IMR-90 (cell line): ENCODE measurements around the gene ECPAS. TPM values are rescaled to one million over a fixed set of nuclear protein-coding genes. Genes with fewer than 3 reads are reported as not detected.

Source experiments
- ATAC-seq: fragments of 200-7000 bp; cut with Tn5 transposase; 2 replicates; pipeline ENCODE4 v1.9.1; 2020; ENCODE audit warnings: low read depth, mild to moderate bottlenecking, moderate library complexity
- BruUV-seq: library from RNA; stranded (reverse); fragments of 400-500 nt; replicated peaks from 2 replicates; lab custom pipeline; 2021; lab: Mats Ljungman, UMichigan
- CTCF ChIA-PET: fragments of 300-600 bp; formaldehyde crosslinking; extraction: SDS; loops from one replicate; lab custom pipeline; 2021; ENCODE audit warnings: antibody characterized with exemption; lab: Yijun Ruan, JAX
- POLR2A ChIA-PET: fragments of 300-600 bp; sonication (Branson Sonifier 250); formaldehyde crosslinking; loops from one replicate; lab custom pipeline; 2022; ENCODE audit warnings: antibody characterized with exemption; ENCODE audit not compliant: unreplicated experiment; lab: Charles Lee
- DNase-seq: peaks from one replicate; pipeline ENCODE4 v3.0.0; 2013
- H2AFZ ChIP-seq: replicated peaks from 2 replicates; pipeline ENCODE3; 2013; ENCODE audit warnings: low read length, mild to moderate bottlenecking; ENCODE audit not compliant: poor library complexity
- H2AK5ac ChIP-seq: 2 replicates; pipeline ENCODE4 v1.6.1; 2013; ENCODE audit warnings: low read depth, low read length, inconsistent platforms
- H2AK9ac ChIP-seq: replicated peaks from 2 replicates; pipeline ENCODE3; 2013; ENCODE audit warnings: mild to moderate bottlenecking, low read depth, low read length, moderate library complexity; ENCODE audit not compliant: poor library complexity
- H2BK120ac ChIP-seq: 2 replicates; pipeline ENCODE4 v1.6.1; 2013; ENCODE audit warnings: low read depth, low read length, inconsistent platforms
- H2BK15ac ChIP-seq: 3 replicates; pipeline ENCODE4 v1.6.1; 2013; ENCODE audit warnings: low read depth, low read length, inconsistent platforms
- H2BK20ac ChIP-seq: 2 replicates; pipeline ENCODE4 v1.6.1; 2013; ENCODE audit warnings: low read depth, mild to moderate bottlenecking, inconsistent platforms, low read length, moderate library complexity
- H2BK5ac ChIP-seq: 2 replicates; pipeline ENCODE4 v1.6.1; 2013; ENCODE audit warnings: mild to moderate bottlenecking, low read depth, low read length, inconsistent platforms; ENCODE audit not compliant: poor library complexity, severe bottlenecking
- H3K14ac ChIP-seq: replicated peaks from 2 replicates; pipeline ENCODE4 v1.6.1; 2013; ENCODE audit warnings: low read depth, low read length, inconsistent platforms
- H3K18ac ChIP-seq: 2 replicates; pipeline ENCODE4 v1.6.1; 2013; ENCODE audit warnings: low read depth, low read length, control low read depth
- H3K23ac ChIP-seq: 2 replicates; pipeline ENCODE4 v1.6.1; 2013; ENCODE audit warnings: low read depth, low read length, inconsistent platforms
- H3K27ac ChIP-seq: 2 replicates; pipeline ENCODE4 v1.5.1; 2013; ENCODE audit warnings: mild to moderate bottlenecking, control low read depth, low read length; ENCODE audit not compliant: insufficient read depth
- H3K27me3 ChIP-seq: 2 replicates; pipeline ENCODE4 v1.6.1; 2013; ENCODE audit warnings: low read length; ENCODE audit not compliant: control insufficient read depth, insufficient read depth
- H3K36me3 ChIP-seq: 2 replicates; pipeline ENCODE4 v1.6.1; 2013; ENCODE audit warnings: low read length, mixed read lengths; ENCODE audit not compliant: control insufficient read depth, insufficient read depth
- H3K4ac ChIP-seq: 2 replicates; pipeline ENCODE4 v1.6.1; 2013; ENCODE audit warnings: low read depth, low read length, inconsistent platforms
- H3K4me1 ChIP-seq: 2 replicates; pipeline ENCODE4 v1.6.1; 2013; ENCODE audit warnings: low read length, mixed read lengths; ENCODE audit not compliant: control insufficient read depth, insufficient read depth
- H3K4me2 ChIP-seq: 2 replicates; pipeline ENCODE4 v1.6.1; 2013; ENCODE audit warnings: low read depth, mild to moderate bottlenecking, control low read depth, low read length, moderate library complexity
- H3K4me3 ChIP-seq: 2 replicates; pipeline ENCODE4 v1.5.1; 2013; ENCODE audit warnings: low read depth, mild to moderate bottlenecking, control low read depth, low read length, moderate library complexity; ENCODE audit not compliant: insufficient read depth
- H3K56ac ChIP-seq: 2 replicates; pipeline ENCODE4 v1.6.1; 2013; ENCODE audit warnings: low read length, inconsistent platforms; ENCODE audit not compliant: insufficient read depth; ENCODE audit errors: extremely low read depth
- H3K79me1 ChIP-seq, 2 experiments: 2 replicates each; pipeline ENCODE4 v1.6.1; 2013; ENCODE audit warnings: low read length in 2 of 2, inconsistent platforms in 1 of 2, low read depth in 1 of 2
- H3K9ac ChIP-seq: 2 replicates; pipeline ENCODE4 v1.6.1; 2013; ENCODE audit warnings: low read depth, low read length, control low read depth
- H3K9me1 ChIP-seq: 2 replicates; pipeline ENCODE4 v1.6.1; 2013; ENCODE audit warnings: low read length, inconsistent platforms; ENCODE audit not compliant: insufficient read depth
- H3K9me3 ChIP-seq: 2 replicates; pipeline ENCODE4 v1.6.1; 2013; ENCODE audit warnings: low read length; ENCODE audit not compliant: control insufficient read depth, insufficient read depth
- H4K20me1 ChIP-seq: 2 replicates; pipeline ENCODE4 v1.6.1; 2013; ENCODE audit warnings: low read length, inconsistent platforms; ENCODE audit not compliant: insufficient read depth
- H4K5ac ChIP-seq: 2 replicates; pipeline ENCODE4 v1.6.1; 2013; ENCODE audit warnings: mild to moderate bottlenecking, low read depth, low read length, control low read depth
- H4K8ac ChIP-seq, 2 experiments: 2 replicates each; pipeline ENCODE4 v1.6.1; 2013; ENCODE audit warnings: low read depth in 2 of 2, low read length in 2 of 2, control low read depth in 1 of 2, inconsistent platforms in 1 of 2
- H4K91ac ChIP-seq: 2 replicates; pipeline ENCODE4 v1.6.1; 2013; ENCODE audit warnings: low read depth, low read length, inconsistent platforms; ENCODE audit not compliant: insufficient read depth
- CEBPB ChIP-seq: IDR thresholded peaks from 2 replicates; pipeline ENCODE4 v1.6.1; 2012; ENCODE audit warnings: low read depth, low read length, improper control_type of control experiment
- MAZ ChIP-seq: IDR thresholded peaks from 2 replicates; pipeline ENCODE4 v1.6.1; 2012; ENCODE audit warnings: low read depth, mild to moderate bottlenecking, low read length, improper control_type of control experiment, moderate library complexity, borderline replicate concordance
- MXI1 ChIP-seq: IDR thresholded peaks from 2 replicates; pipeline ENCODE4 v1.6.1; 2012; ENCODE audit warnings: low read depth, mild to moderate bottlenecking, low read length, moderate library complexity, borderline replicate concordance
- NFE2L2 ChIP-seq: fragments of 150-350 bp; IDR thresholded peaks from 2 replicates; pipeline ENCODE4 v1.6.1; 2016; ENCODE audit warnings: low read depth, mild to moderate bottlenecking, low read length
- POLR2A ChIP-seq: IDR thresholded peaks from 2 replicates; pipeline ENCODE4 v1.6.1; 2012; ENCODE audit warnings: mild to moderate bottlenecking, low read depth, low read length
- RAD21 ChIP-seq: IDR thresholded peaks from 2 replicates; pipeline ENCODE4 v1.6.1; 2012; ENCODE audit warnings: low read length, improper control_type of control experiment
- RCOR1 ChIP-seq: IDR thresholded peaks from 2 replicates; pipeline ENCODE4 v1.6.1; 2012; ENCODE audit warnings: mild to moderate bottlenecking, low read length, improper control_type of control experiment; ENCODE audit not compliant: insufficient replicate concordance
- RFX5 ChIP-seq: IDR thresholded peaks from 2 replicates; pipeline ENCODE4 v1.8.0; 2012; ENCODE audit warnings: low read depth, mild to moderate bottlenecking, low read length, moderate library complexity
- SMC3 ChIP-seq: fragments of 150-350 bp; IDR thresholded peaks from 2 replicates; pipeline ENCODE4 v1.6.1; 2016; ENCODE audit warnings: low read depth, mild to moderate bottlenecking, antibody characterized with exemption, low read length, moderate library complexity
- WGBS, 2 experiments: methylation state at CpG; one replicate each; pipeline versions ENCODE4 v1.1.5 to v1.1.7; 2013; ENCODE audit warnings: missing lambda C conversion rate in 2 of 2; ENCODE audit not compliant: insufficient read length in 1 of 2; ENCODE audit errors: extremely low coverage in 2 of 2; 5-methylcytosine and 5-hydroxymethylcytosine counted together
- dilution Hi-C: fragments of 300-500 bp; cut with HindIII; formaldehyde crosslinking; loops from one replicate; pipeline ENCODE4 v1.14.3; 2018; ENCODE audit warnings: low sequenced_read_pairs; ENCODE audit not compliant: unreplicated experiment
- in situ Hi-C: fragments of 300-500 bp; cut with MboI; formaldehyde crosslinking; loops from 3 replicates; pipeline ENCODE4 v1.14.3; 2019; ENCODE audit warnings: low sequenced_read_pairs, inconsistent platforms, mixed read lengths
- intact Hi-C: fragments of 100-400 bp; cut with micrococcal nuclease; formaldehyde crosslinking; loops from 2 replicates; pipeline ENCODE4 v1.10.0; 2022
- polyA plus RNA-seq, 3 experiments: library from polyadenylated mRNA; depleted of rRNA; stranded (reverse); fragments of >200 nt; gene quantifications; 2 replicates each; pipeline ENCODE4 v1.2.3, GENCODE V29; 2012; ENCODE audit warnings: low replicate concordance in 1 of 3
- total RNA-seq: library from RNA; depleted of rRNA; stranded (reverse); fragments of >200 nt; gene quantifications from 2 replicates; pipeline ENCODE4 v1.2.3, GENCODE V29; 2012
- TF ChIP-seq, protein P1 (sequence below): fragments of 150-350 bp; IDR thresholded peaks from 2 replicates; pipeline ENCODE4 v1.6.1; 2017; ENCODE audit warnings: mild to moderate bottlenecking, antibody characterized with exemption, low read length, low read depth
- TF ChIP-seq, protein P2 (sequence below): fragments of 150-350 bp; IDR thresholded peaks from 2 replicates; pipeline ENCODE4 v1.6.1; 2016; ENCODE audit warnings: low read depth, mild to moderate bottlenecking, low read length, moderate library complexity, borderline replicate concordance
- TF ChIP-seq, protein P3 (sequence below): conservative IDR thresholded peaks from 2 replicates; pipeline ENCODE4 v1.5.1; 2012; ENCODE audit warnings: mild to moderate bottlenecking, low read depth, low read length, improper control_type of control experiment

Gene ECPAS
- total and polyA plus RNA-seq, 2 of the 4 experiments (the other 2 are of a cell fraction) = 20.1 to 54.8 TPM

- H4K5ac ChIP-seq = no peak overlapping the region
- H2BK20ac ChIP-seq = no peak overlapping the region
- no peak overlapping the region for H3K4me2 ChIP-seq
- ChIA-PET POLR2A (no interaction called here), CTCF (no interaction called here)
- ATAC-seq (no peak), DNase-seq (no peak)
- intact Hi-C loops = no loop called here
- H3K9ac ChIP-seq = no peak overlapping the region
- H3K9me1 ChIP-seq = no peaks in the 10 kb centered on the region
- H3K9me3 ChIP-seq = no peaks in the 10 kb centered on the region
- H3K79me1 ChIP-seq = peaks cover 0 to 8% of the 10 kb centered on the region in 2 experiments; a peak in 2 of 4 replicates
- H3K4ac ChIP-seq = no peak overlapping the region
- no peak overlapping the region for H2AFZ ChIP-seq
- no peaks in the 10 kb centered on the region for H3K27me3 ChIP-seq
- no peak overlapping the region for H3K56ac ChIP-seq
- H3K4me1 ChIP-seq = no peaks in the 10 kb centered on the region; the same call in 1 of the 2 replicates
- no peaks in the 10 kb centered on the region for H4K20me1 ChIP-seq
- peaks cover 21% of the 10 kb centered on the region for H3K36me3 ChIP-seq
- no CpG with 5 or more reads among the region's 3 CpGs for WGBS, 2 experiments
- no peak overlapping the region for H2AK9ac ChIP-seq
- no peak overlapping the region for H3K18ac ChIP-seq
- H2AK5ac ChIP-seq = no peak overlapping the region
- H3K23ac ChIP-seq = no peak overlapping the region
- no peak overlapping the region for H3K4me3 ChIP-seq
- no peak overlapping the region for H2BK5ac ChIP-seq
- no TSS peak for BruUV-seq
- H4K8ac ChIP-seq = no peak overlapping the region
- no peak overlapping the region for H3K14ac ChIP-seq
- in situ Hi-C loops = no loop called here
- H3K27ac ChIP-seq = no peak overlapping the region
- H2BK15ac ChIP-seq = no peak overlapping the region
- dilution Hi-C loops = no loop called here
- H2BK120ac ChIP-seq = no peak overlapping the region
- TF ChIP-seq, protein P1, sequence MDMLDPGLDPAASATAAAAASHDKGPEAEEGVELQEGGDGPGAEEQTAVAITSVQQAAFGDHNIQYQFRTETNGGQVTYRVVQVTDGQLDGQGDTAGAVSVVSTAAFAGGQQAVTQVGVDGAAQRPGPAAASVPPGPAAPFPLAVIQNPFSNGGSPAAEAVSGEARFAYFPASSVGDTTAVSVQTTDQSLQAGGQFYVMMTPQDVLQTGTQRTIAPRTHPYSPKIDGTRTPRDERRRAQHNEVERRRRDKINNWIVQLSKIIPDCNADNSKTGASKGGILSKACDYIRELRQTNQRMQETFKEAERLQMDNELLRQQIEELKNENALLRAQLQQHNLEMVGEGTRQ = no peak
- TF ChIP-seq RCOR1 = no peak
- no peak for TF ChIP-seq MAZ
- no peak for TF ChIP-seq RFX5
- TF ChIP-seq, protein P2, sequence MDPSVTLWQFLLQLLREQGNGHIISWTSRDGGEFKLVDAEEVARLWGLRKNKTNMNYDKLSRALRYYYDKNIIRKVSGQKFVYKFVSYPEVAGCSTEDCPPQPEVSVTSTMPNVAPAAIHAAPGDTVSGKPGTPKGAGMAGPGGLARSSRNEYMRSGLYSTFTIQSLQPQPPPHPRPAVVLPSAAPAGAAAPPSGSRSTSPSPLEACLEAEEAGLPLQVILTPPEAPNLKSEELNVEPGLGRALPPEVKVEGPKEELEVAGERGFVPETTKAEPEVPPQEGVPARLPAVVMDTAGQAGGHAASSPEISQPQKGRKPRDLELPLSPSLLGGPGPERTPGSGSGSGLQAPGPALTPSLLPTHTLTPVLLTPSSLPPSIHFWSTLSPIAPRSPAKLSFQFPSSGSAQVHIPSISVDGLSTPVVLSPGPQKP = no peak
- TF ChIP-seq CEBPB = no peak
- TF ChIP-seq MXI1 = no peak
- TF ChIP-seq, protein P3, sequence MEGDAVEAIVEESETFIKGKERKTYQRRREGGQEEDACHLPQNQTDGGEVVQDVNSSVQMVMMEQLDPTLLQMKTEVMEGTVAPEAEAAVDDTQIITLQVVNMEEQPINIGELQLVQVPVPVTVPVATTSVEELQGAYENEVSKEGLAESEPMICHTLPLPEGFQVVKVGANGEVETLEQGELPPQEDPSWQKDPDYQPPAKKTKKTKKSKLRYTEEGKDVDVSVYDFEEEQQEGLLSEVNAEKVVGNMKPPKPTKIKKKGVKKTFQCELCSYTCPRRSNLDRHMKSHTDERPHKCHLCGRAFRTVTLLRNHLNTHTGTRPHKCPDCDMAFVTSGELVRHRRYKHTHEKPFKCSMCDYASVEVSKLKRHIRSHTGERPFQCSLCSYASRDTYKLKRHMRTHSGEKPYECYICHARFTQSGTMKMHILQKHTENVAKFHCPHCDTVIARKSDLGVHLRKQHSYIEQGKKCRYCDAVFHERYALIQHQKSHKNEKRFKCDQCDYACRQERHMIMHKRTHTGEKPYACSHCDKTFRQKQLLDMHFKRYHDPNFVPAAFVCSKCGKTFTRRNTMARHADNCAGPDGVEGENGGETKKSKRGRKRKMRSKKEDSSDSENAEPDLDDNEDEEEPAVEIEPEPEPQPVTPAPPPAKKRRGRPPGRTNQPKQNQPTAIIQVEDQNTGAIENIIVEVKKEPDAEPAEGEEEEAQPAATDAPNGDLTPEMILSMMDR = no peak
- no peak for TF ChIP-seq POLR2A
- no peak for TF ChIP-seq NFE2L2
- no peak for TF ChIP-seq SMC3
- no peak for TF ChIP-seq RAD21
- H4K91ac ChIP-seq = no peak overlapping the region
These were observed 51.1 kb downstream of the ECPAS start for GRCh38 chr9:111433082-111433481.
